NT2/D1 (cell line): ENCODE measurements around the gene CXorf38.

ENCODE experiments used
- SUZ12 ChIP-seq: IDR thresholded peaks from 2 replicates; pipeline ENCODE4 v1.6.1; 2011; ENCODE audit not compliant: insufficient read length, insufficient read depth; ENCODE audit errors: extremely low read depth
- YY1 ChIP-seq: IDR thresholded peaks from 2 replicates; pipeline ENCODE4 v1.6.1; 2011; ENCODE audit not compliant: insufficient read length, insufficient read depth
- ZNF274 ChIP-seq: IDR thresholded peaks from 2 replicates; pipeline ENCODE4 v1.6.1; 2011; ENCODE audit warnings: mild to moderate bottlenecking, low read depth, low read length

- no peak for TF ChIP-seq YY1
- no peak for TF ChIP-seq SUZ12
- TF ChIP-seq ZNF274: no peak
Observed at GRCh38 chrX:40647307-40648197, at the start of gene CXorf38.
